Gastrocnemius medialis (tissue), 4 donors: ENCODE data around the gene OSBP2. TPM values are rescaled to one million over a fixed set of nuclear protein-coding genes. Genes with fewer than 3 reads are reported as not detected.

Source experiments
- ATAC-seq, 2 donors: fragments of 150-250 bp; one replicate each; pipeline ENCODE4 v1.9.1; 2016
- DNase-seq, 2 donors: peaks; one replicate each; pipeline ENCODE4 v3.0.0-alpha.2; 2019
- H3K27ac ChIP-seq, 4 donors: fragments of 200-600 bp; sonication (generic); 1 replicate in 1 of 4; 2 replicates in 3 of 4; pipeline ENCODE4 v1.5.1; 2016 to 2018; ENCODE audit warnings: mild to moderate bottlenecking in 2 of 4, moderate library complexity in 1 of 4
- H3K27me3 ChIP-seq, 3 donors: fragments of 200-600 bp; sonication (generic) in 2 of 3; 1 replicate in 1 of 3; 2 replicates in 2 of 3; pipeline versions ENCODE4 v1.5.1 to v1.6.0; 2016 to 2019; ENCODE audit warnings: mild to moderate bottlenecking in 1 of 3, moderate library complexity in 1 of 3
- H3K36me3 ChIP-seq, 2 donors: fragments of 200-600 bp; sonication (generic) in 1 of 2; one replicate each; pipeline ENCODE4 v1.5.1; 2017 to 2018
- H3K4me1 ChIP-seq, 2 donors: fragments of 200-600 bp; sonication (generic) in 1 of 2; one replicate each; pipeline ENCODE4 v1.5.1; 2016 to 2017; ENCODE audit warnings: mild to moderate bottlenecking in 2 of 2
- H3K4me3 ChIP-seq, 4 donors: fragments of 200-600 bp; sonication (generic) in 3 of 4; 1 replicate in 1 of 4; 2 replicates in 3 of 4; pipeline ENCODE4 v1.5.1; 2016 to 2019; ENCODE audit warnings: mild to moderate bottlenecking in 2 of 4
- H3K9me3 ChIP-seq, 3 donors: fragments of 200-600 bp; sonication (generic) in 2 of 3; 1 replicate in 1 of 3; 2 replicates in 2 of 3; pipeline ENCODE4 v1.5.1; 2016 to 2019
- CTCF ChIP-seq, 5 experiments: fragments of 450-650 bp in 3 of 5; fragments of 200-600 bp in 2 of 5; sonication (generic) in 2 of 5; IDR thresholded peaks in 4 of 5; conservative IDR thresholded peaks in 1 of 5; 1 replicate in 4 of 5; 2 replicates in 1 of 5; pipeline ENCODE4 v1.5.1; 2016 to 2019; ENCODE audit warnings: antibody characterized with exemption in 5 of 5, mild to moderate bottlenecking in 3 of 5, moderate library complexity in 3 of 5
- POLR2A ChIP-seq, 2 donors: fragments of 450-650 bp; IDR thresholded peaks; one replicate each; pipeline ENCODE4 v1.6.1; 2017; ENCODE audit warnings: antibody characterized with exemption in 2 of 2, mild to moderate bottlenecking in 2 of 2, moderate library complexity in 2 of 2
- in situ Hi-C, 4 donors: fragments of 200-750 bp; cut with MboI; loops; one replicate each; pipeline versions ENCODE4 v1.15.0 to v1.8.0; 2017; ENCODE audit warnings: low sequenced_read_pairs in 4 of 4
- intact Hi-C: fragments of 100-400 bp; cut with DNase I; formaldehyde crosslinking; loops from one replicate; pipeline ENCODE4 v1.15.1; 2023; ENCODE audit warnings: low total_unique reads
- total RNA-seq, 4 donors: library from RNA; depleted of rRNA; stranded (reverse); fragments of >200 nt; gene quantifications; one replicate each; pipeline versions ENCODE4 v1.1.0 to v1.2.3, GENCODE V29; 2016

Gene OSBP2
- total RNA-seq, 4 donors from 2014 or later = 2.8 to 4.3 (median 3.0) TPM

DNA sequence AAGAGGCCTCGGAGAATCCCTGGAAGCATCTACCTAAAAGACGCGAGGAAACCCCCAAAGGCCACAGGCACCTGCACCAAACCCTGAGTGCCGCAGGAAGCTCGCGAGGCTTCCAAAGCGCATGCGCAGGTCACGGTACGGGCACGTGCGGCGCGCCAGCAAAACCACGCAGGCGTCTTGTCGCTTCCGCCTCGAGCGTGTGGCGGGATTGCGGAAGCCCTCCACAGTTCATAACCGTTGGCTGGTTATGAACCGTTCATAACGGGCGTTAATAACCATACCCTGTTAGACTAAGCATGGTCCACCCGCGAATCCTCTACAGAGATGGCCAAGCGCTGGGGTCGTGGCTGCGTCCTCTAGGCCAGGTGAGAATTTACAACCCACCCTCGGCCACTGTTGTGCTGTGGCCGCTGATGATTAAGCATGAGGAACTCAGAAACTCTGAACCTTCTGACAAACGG, 227.5 kb downstream of the OSBP2 start:
- Histone ChIP-seq H3K9me3 (no peaks in the 10 kb centered on the region), H3K4me3 (peak overlapping the region; percentile 38 to 59 (median 56)), H3K4me1 (peaks cover 0 to 13% of the 10 kb centered on the region in 2 donors), H3K27me3 (no peaks in the 10 kb centered on the region), H3K36me3 (peaks cover 0 to 19% of the 10 kb centered on the region in 2 donors), H3K27ac (peak overlapping the region in 3 of 4 donors; percentile 28 to 40 (median 31))
- TF ChIP-seq POLR2A (IDR thresholded peaks at IDR 0.05) (peak in 1 of 2 donors; percentile 19), CTCF (IDR thresholded peaks at IDR 0.05 in 4 of 5, conservative IDR thresholded peaks at IDR 0.05 in 1 of 5) (no peak)
- peak in 1 of 2 donors; percentile 56 for ATAC-seq
- in situ Hi-C loops = loop anchor here in 3 of 4 donors (10.0 to 25.0 kb wide), 2 partner anchors 285 to 287 kb away; partner anchors contain the start of gene SLC35E4 (in 3 of the 3)
- intact Hi-C loops = no loop called here
- peak; percentile 17 to 41 for DNase-seq

GRCh38 chr22:30923168-30923900, 228.7 kb downstream of the OSBP2 start:
- Histone ChIP-seq H3K9me3 (no peaks in the 10 kb centered on the region), H3K4me3 (no peak overlapping the region), H3K36me3 (peaks cover 0 to 31% of the 10 kb centered on the region in 2 donors), H3K27me3 (no peaks in the 10 kb centered on the region), H3K4me1 (peaks cover 0 to 13% of the 10 kb centered on the region in 2 donors), H3K27ac (no peak overlapping the region)
- in situ Hi-C loops (loop anchor here in 3 of 4 donors (10.0 to 25.0 kb wide), 2 partner anchors 286 to 289 kb away; partner anchors contain the start of gene SLC35E4 (in 3 of the 3)), intact Hi-C loops (no loop called here)
- ATAC-seq = no peak
- TF ChIP-seq POLR2A (IDR thresholded peaks at IDR 0.05) (no peak), CTCF (IDR thresholded peaks at IDR 0.05 in 4 of 5, conservative IDR thresholded peaks at IDR 0.05 in 1 of 5) (no peak)
- no peak for DNase-seq

GRCh38 chr22:30925667-30926066, 231.0 kb downstream of the OSBP2 start:
- no peak overlapping the region for H3K4me3 ChIP-seq
- H3K36me3 ChIP-seq = peaks cover 0 to 54% of the 10 kb centered on the region in 2 donors
- in situ Hi-C loops = loop anchor here in 2 of 4 donors (10.0 kb wide), 1 partner anchor 291 kb away; the partner anchor contains the start of gene SLC35E4 (in 2 of the 2)
- H3K27me3 ChIP-seq = no peaks in the 10 kb centered on the region
- H3K4me1 ChIP-seq = peaks cover 0 to 13% of the 10 kb centered on the region in 2 donors
- ATAC-seq = no peak
- intact Hi-C loops = no loop called here
- DNase-seq = no peak
- TF ChIP-seq POLR2A (IDR thresholded peaks at IDR 0.05) (no peak), CTCF (IDR thresholded peaks at IDR 0.05 in 4 of 5, conservative IDR thresholded peaks at IDR 0.05 in 1 of 5) (no peak)
- no peak overlapping the region for H3K27ac ChIP-seq
- no peaks in the 10 kb centered on the region for H3K9me3 ChIP-seq

GRCh38 chr22:30926706-30927105, 232.0 kb downstream of the OSBP2 start:
- Histone ChIP-seq H3K9me3 (no peaks in the 10 kb centered on the region), H3K27me3 (no peaks in the 10 kb centered on the region), H3K36me3 (peaks cover 0 to 64% of the 10 kb centered on the region in 2 donors), H3K27ac (no peak overlapping the region), H3K4me1 (peaks cover 0 to 6% of the 10 kb centered on the region in 2 donors), H3K4me3 (no peak overlapping the region)
- in situ Hi-C loops = loop anchor here in 2 of 4 donors (10.0 kb wide), 1 partner anchor 292 kb away; the partner anchor contains the start of gene SLC35E4 (in 2 of the 2)
- intact Hi-C loops = no loop called here
- ATAC-seq (no peak), DNase-seq (no peak)
- TF ChIP-seq CTCF (IDR thresholded peaks at IDR 0.05 in 4 of 5, conservative IDR thresholded peaks at IDR 0.05 in 1 of 5) = no peak
- TF ChIP-seq POLR2A (IDR thresholded peaks at IDR 0.05) = no peak
